NB4 (cell line): ENCODE data around the gene TMPRSS7.

ENCODE experiments used
- DNase-seq: peaks from one replicate; pipeline ENCODE4 v3.0.0; 2010; ENCODE audit warnings: low read depth
- H3K4me3 ChIP-seq: one replicate; pipeline ENCODE4 v1.5.1; 2011; ENCODE audit warnings: mild to moderate bottlenecking, low read depth, low read length, moderate library complexity
- CTCF ChIP-seq: IDR thresholded peaks from one replicate; pipeline ENCODE4 v1.5.1; 2012; ENCODE audit warnings: low read depth, low read length
- MYC ChIP-seq: IDR thresholded peaks from 2 replicates; pipeline ENCODE4 v1.6.1; 2011; ENCODE audit warnings: low read depth, low read length
- POLR2A ChIP-seq: IDR thresholded peaks from 2 replicates; pipeline ENCODE4 v1.6.1; 2011; ENCODE audit warnings: mild to moderate bottlenecking; ENCODE audit not compliant: insufficient read length; ENCODE audit errors: extremely low read depth
- TF ChIP-seq, protein P1 (sequence below): IDR thresholded peaks from 2 replicates; pipeline ENCODE4 v1.6.1; 2011; ENCODE audit warnings: low read depth, low read length

The TMPRSS7 gene

DNA sequence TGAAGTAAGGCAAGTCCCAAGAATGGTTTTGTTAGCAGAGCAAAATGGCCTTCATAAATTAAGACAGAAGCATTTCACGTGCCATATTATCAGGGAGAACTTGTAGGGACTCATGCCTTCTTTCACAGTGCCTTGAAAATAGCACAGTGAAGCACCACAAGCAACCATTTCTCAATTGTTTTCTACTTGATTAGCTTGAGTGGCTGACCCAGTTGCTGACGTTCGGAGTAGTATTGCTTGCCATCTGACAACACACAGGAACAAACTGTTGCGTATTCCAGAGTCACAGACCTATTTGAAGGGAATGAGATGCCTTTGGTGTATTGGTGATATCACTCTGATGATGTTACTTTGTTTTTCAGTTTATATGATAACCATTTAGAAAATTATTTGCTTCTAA lies 48.7 kb downstream of the TMPRSS7 start:
- no peak overlapping the region for H3K4me3 ChIP-seq
- no peak for DNase-seq
- TF ChIP-seq CTCF (no peak), MYC (no peak), POLR2A (no peak)
- TF ChIP-seq, protein P1, sequence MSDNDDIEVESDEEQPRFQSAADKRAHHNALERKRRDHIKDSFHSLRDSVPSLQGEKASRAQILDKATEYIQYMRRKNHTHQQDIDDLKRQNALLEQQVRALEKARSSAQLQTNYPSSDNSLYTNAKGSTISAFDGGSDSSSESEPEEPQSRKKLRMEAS = no peak

DNA sequence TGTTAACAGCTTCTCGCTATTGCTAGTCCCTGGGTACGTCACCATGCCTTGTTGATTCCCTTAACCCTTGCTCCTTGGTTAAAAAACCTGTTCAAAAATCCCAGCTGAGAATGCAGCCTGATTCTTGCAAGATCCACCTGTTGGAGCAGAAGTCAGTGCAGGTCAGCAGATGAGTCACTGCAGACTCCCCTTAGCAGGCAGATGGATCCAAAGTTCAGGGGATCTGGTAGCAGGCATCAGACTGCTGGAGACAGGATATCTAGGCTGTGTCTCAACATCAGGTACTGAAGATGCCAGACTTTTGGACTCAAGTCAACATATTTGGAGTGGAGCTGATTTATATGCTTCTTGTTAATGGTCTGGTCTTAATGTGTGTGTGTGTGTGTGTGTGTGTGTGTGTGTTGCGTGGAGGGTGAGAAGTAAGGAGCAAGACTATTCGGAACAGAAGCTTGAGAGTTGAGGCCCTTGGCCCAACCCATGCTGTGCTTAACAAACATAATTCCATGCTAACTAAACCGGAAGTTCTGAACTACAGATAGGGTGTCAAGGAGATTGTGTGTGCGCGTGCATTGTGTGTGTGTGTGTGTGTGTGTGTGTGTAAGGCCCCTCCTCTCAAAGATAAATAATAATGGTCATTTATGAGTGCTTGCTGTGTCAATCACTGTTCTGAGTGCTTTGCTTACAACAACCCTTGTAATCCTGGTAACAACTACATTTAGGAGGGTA lies 50.6 kb downstream of the TMPRSS7 start:
- TF ChIP-seq, protein P1 = no peak
- TF ChIP-seq CTCF (no peak), POLR2A (no peak), MYC (no peak)
- H3K4me3 ChIP-seq = no peak overlapping the region

DNA sequence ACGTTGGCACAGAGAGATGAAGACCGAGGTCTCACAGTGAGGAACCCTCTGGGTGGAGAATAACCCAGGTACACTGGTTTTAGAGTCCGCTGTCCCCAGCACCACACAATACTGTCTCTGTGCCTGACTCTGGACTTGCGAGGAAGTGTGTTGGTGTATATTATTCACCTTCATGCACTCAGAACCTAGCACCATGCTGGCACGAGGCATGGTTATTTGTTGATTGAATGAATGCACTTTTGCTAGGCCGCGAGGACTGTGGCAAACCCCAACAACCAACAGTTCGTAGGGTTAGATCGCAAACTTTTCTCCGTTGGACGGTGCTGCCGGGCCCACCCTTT lies 51.2 kb downstream of the TMPRSS7 start:
- DNase-seq = no peak

More for the DNA sequence above, 50.6 kb downstream of the TMPRSS7 start:
- DNase-seq = no peak

DNA sequence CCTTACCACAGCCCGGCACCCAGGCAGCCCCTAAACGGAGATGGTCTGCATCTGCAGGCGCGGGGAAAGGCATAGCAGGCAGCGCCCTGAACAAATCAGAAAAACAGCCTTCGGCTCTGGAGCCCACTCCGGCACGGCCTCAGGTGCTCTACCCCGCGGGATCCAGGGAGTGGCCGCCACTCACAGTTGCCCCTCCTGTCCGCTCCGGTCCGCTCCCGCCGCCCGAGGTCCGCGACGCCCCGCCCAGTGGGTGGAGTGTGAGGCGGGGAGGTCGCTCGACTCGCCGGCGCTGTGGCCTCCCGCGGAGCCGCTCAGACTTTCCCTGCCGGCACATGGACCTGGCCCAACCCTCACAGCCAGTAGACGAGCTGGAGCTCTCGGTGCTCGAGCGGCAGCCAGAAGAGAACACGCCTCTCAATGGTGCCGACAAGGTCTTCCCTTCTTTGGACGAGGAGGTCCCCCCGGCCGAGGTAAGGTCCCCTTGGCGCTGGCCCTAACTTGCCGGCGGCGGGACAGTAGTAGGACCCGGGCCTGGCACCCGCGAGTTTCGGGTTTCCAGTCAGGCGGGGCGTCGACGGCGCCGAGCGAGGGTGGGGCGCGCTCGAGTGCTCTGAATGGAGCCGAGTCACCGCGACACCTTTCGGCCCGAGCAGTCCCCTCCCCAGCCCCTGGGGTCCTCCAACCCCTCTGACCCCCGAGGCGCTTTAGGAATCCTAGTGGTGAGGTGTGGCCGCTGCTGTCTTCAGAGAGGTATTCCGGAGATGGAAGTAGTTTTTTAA lies 51.7 kb downstream of the TMPRSS7 start, which contains the start of gene C3orf52:
Gene C3orf52, plus strand, starts transcription at position 314 of the 779 bp plus-strand sequence. Its CDS starts 19 bp downstream, at position 333.
- no peak for DNase-seq
- TF ChIP-seq MYC = no peak
- no peak for TF ChIP-seq CTCF
- TF ChIP-seq POLR2A = no peak
- TF ChIP-seq, protein P1 = no peak
- H3K4me3 ChIP-seq = no peak within 1 kb of the TSS

More for the DNA sequence above, 51.2 kb downstream of the TMPRSS7 start:
- TF ChIP-seq CTCF = no peak
- TF ChIP-seq, protein P1 = no peak
- TF ChIP-seq MYC = no peak
- TF ChIP-seq POLR2A = no peak
- no peak overlapping the region for H3K4me3 ChIP-seq

- no peak overlapping the region for H3K4me3 ChIP-seq
- DNase-seq = no peak
- no peak for TF ChIP-seq POLR2A
- no peak for TF ChIP-seq MYC
- TF ChIP-seq, protein P1 = no peak
- no peak for TF ChIP-seq CTCF
Measured at GRCh38 chr3:112086875-112087524, 52.5 kb downstream of the TMPRSS7 start.
